Hepatocyte (in vitro differentiated cells): Measurements from ENCODE around the gene SLC28A2. TPM values are rescaled to one million over a fixed set of nuclear protein-coding genes. Genes with fewer than 3 reads are reported as not detected.
"Not testable (repeated sequence)": the region's sequence is repeated elsewhere in the genome, so short reads cannot be mapped to it uniquely, and the experiment has no call there.

Experiments
- DNase-seq: peaks from one replicate; pipeline ENCODE4 v3.0.0-alpha.2; 2016; ENCODE audit warnings: low spot score
- H2AFZ ChIP-seq: fragments of 200-600 bp; sonication (generic); 2 replicates; pipeline ENCODE4 v1.6.0; 2016; ENCODE audit warnings: antibody characterized with exemption, mild to moderate bottlenecking
- H3K27ac ChIP-seq: fragments of 200-600 bp; sonication (generic); 2 replicates; pipeline ENCODE4 v1.5.1; 2016; ENCODE audit warnings: mild to moderate bottlenecking
- H3K27me3 ChIP-seq: fragments of 200-600 bp; sonication (generic); 2 replicates; pipeline ENCODE4 v1.6.1; 2016
- H3K36me3 ChIP-seq: fragments of 200-600 bp; sonication (generic); replicated peaks from 2 replicates; pipeline ENCODE4 v1.5.1; 2016; ENCODE audit warnings: low read depth; ENCODE audit not compliant: insufficient read depth
- H3K4me1 ChIP-seq: fragments of 200-600 bp; sonication (generic); 2 replicates; pipeline ENCODE4 v1.5.1; 2016; ENCODE audit warnings: mild to moderate bottlenecking, moderate library complexity; ENCODE audit not compliant: insufficient read depth
- H3K4me2 ChIP-seq: fragments of 200-600 bp; sonication (generic); 2 replicates; pipeline ENCODE4 v1.6.0; 2016
- H3K4me3 ChIP-seq: fragments of 200-600 bp; sonication (generic); 2 replicates; pipeline ENCODE4 v1.5.1; 2016; ENCODE audit warnings: mild to moderate bottlenecking
- H3K79me2 ChIP-seq: fragments of 200-600 bp; sonication (generic); 2 replicates; pipeline ENCODE4 v1.6.0; 2017; ENCODE audit warnings: mild to moderate bottlenecking
- H3K9me2 ChIP-seq: fragments of 200-600 bp; sonication (generic); replicated peaks from 2 replicates; pipeline ENCODE4 v1.6.0; 2017; ENCODE audit warnings: mild to moderate bottlenecking; ENCODE audit not compliant: insufficient read depth
- H3K9me3 ChIP-seq: fragments of 200-600 bp; sonication (generic); 2 replicates; pipeline ENCODE4 v1.5.1; 2016; ENCODE audit warnings: low read depth, mild to moderate bottlenecking
- H4K20me1 ChIP-seq: fragments of 200-600 bp; sonication (generic); 2 replicates; pipeline ENCODE4 v1.6.0; 2016; ENCODE audit warnings: mild to moderate bottlenecking; ENCODE audit not compliant: insufficient read depth, poor library complexity, severe bottlenecking
- CTCF ChIP-seq: fragments of 200-600 bp; sonication (generic); IDR thresholded peaks from 2 replicates; pipeline ENCODE4 v1.5.1; 2016; ENCODE audit warnings: antibody characterized with exemption, mild to moderate bottlenecking; ENCODE audit not compliant: poor library complexity
- EZH2 ChIP-seq: fragments of 200-600 bp; sonication (generic); IDR thresholded peaks from 2 replicates; pipeline ENCODE4 v1.6.1; 2016; ENCODE audit warnings: antibody characterized with exemption, mild to moderate bottlenecking, borderline replicate concordance
- EZH2phosphoT487 ChIP-seq: fragments of 200-600 bp; sonication (generic); IDR thresholded peaks from one replicate; pipeline ENCODE4 v1.6.1; 2018; ENCODE audit warnings: antibody characterized with exemption, mild to moderate bottlenecking, low read depth, moderate library complexity; ENCODE audit not compliant: unreplicated experiment, severe bottlenecking
- WGBS: methylation state at CpG from one replicate; pipeline ENCODE4 v1.1.6; 2016; ENCODE audit warnings: low lambda C conversion rate; ENCODE audit errors: missing lambda C conversion rate; 5-methylcytosine and 5-hydroxymethylcytosine counted together
- polyA plus RNA-seq: library from polyadenylated mRNA; unstranded; fragments of >200 nt; fragmentation: Nextera tagmentation; extraction: Ambion mirVana; gene quantifications from 2 replicates; pipeline ENCODE4 v1.2.1, GENCODE V29; 2016
- total RNA-seq: library from RNA; depleted of rRNA; stranded (reverse); fragments of >200 nt; gene quantifications from 2 replicates; pipeline ENCODE4 v1.2.3, GENCODE V29; 2014

Gene SLC28A2
- total and polyA plus RNA-seq, 2 experiments from 2014 or later: 1.5 to 1.8 TPM

- no peak for DNase-seq
- Histone ChIP-seq H3K36me3 (no peaks in the 10 kb centered on the region), H3K27me3 (no peaks in the 10 kb centered on the region), H2AFZ (no peak overlapping the region), H3K27ac (no peak overlapping the region), H3K9me3 (no peaks in the 10 kb centered on the region), H3K4me3 (no peak overlapping the region), H3K4me1 (no peaks in the 10 kb centered on the region), H3K4me2 (no peak overlapping the region), H3K79me2 (no peaks in the 10 kb centered on the region), H3K9me2 (no peaks in the 10 kb centered on the region), H4K20me1 (no peaks in the 10 kb centered on the region)
- TF ChIP-seq EZH2phosphoT487 (no peak), CTCF (no peak), EZH2 (no peak)
- 66% methylated on average over 2 of the region's 2 CpGs for WGBS
These were observed 1.3 kb downstream of the SLC28A2 start for GRCh38 chr15:45253330-45253729.

GRCh38 chr15:45254405-45254804 is 2.4 kb downstream of the SLC28A2 start:
- H2AFZ ChIP-seq: no peak overlapping the region
- no peaks in the 10 kb centered on the region for H3K9me2 ChIP-seq
- H3K4me1 ChIP-seq: no peaks in the 10 kb centered on the region
- no peak overlapping the region for H3K4me3 ChIP-seq
- no peaks in the 10 kb centered on the region for H3K36me3 ChIP-seq
- TF ChIP-seq CTCF (no peak), EZH2phosphoT487 (no peak), EZH2 (no peak)
- no peaks in the 10 kb centered on the region for H4K20me1 ChIP-seq
- no peak overlapping the region for H3K27ac ChIP-seq
- no peak for DNase-seq
- no peaks in the 10 kb centered on the region for H3K27me3 ChIP-seq
- no peaks in the 10 kb centered on the region for H3K9me3 ChIP-seq
- no peak overlapping the region for H3K4me2 ChIP-seq
- no peaks in the 10 kb centered on the region for H3K79me2 ChIP-seq
- WGBS: 93% methylated on average over 1 of the region's 1 CpG

- H3K4me2 ChIP-seq, H3K9me2 ChIP-seq, H4K20me1 ChIP-seq, H3K4me3 ChIP-seq, H3K4me1 ChIP-seq, H3K36me3 ChIP-seq, H3K9me3 ChIP-seq, H2AFZ ChIP-seq, H3K27me3 ChIP-seq, H3K27ac ChIP-seq, H3K79me2 ChIP-seq: not testable (repeated sequence)
- 46% methylated on average over 6 of the region's 6 CpGs for WGBS
- peak; percentile 32 for DNase-seq
These were observed 2.8 kb downstream of the SLC28A2 start for GRCh38 chr15:45254824-45255223.

GRCh38 chr15:45259796-45260195 is 7.8 kb downstream of the SLC28A2 start:
- H3K36me3 ChIP-seq: no peaks in the 10 kb centered on the region
- H3K27me3 ChIP-seq: no peaks in the 10 kb centered on the region
- H3K79me2 ChIP-seq: no peaks in the 10 kb centered on the region
- H3K27ac ChIP-seq: no peak overlapping the region
- H3K4me2 ChIP-seq: no peak overlapping the region
- TF ChIP-seq EZH2phosphoT487 (no peak), EZH2 (no peak), CTCF (no peak)
- H3K9me3 ChIP-seq: no peaks in the 10 kb centered on the region
- H4K20me1 ChIP-seq: no peaks in the 10 kb centered on the region
- no peak overlapping the region for H2AFZ ChIP-seq
- DNase-seq: no peak
- H3K4me3 ChIP-seq: no peak overlapping the region
- WGBS: 85% methylated on average over 2 of the region's 2 CpGs
- H3K4me1 ChIP-seq: peaks cover 15% of the 10 kb centered on the region
- H3K9me2 ChIP-seq: no peaks in the 10 kb centered on the region
